Hematopoietic multipotent progenitor cell treated with erythropoietin and hydrocortisone succinate and interleukin-3 and kit ligand, for 15 days (in vitro differentiated cells): ENCODE results near the gene ANK3.

Experiments used
- DNase-seq: peaks from one replicate; pipeline ENCODE4 v3.0.0-alpha.2; 2015; ENCODE audit warnings: low spot score

ANK3 gene

GRCh38 chr10:60341969-60342368 lies 47.7 kb downstream of the ANK3 start:
- DNase-seq: no peak

GRCh38 chr10:60340973-60341372 lies 48.7 kb downstream of the ANK3 start:
- no peak for DNase-seq

- DNase-seq: no peak
Observed at GRCh38 chr10:60339757-60340156, 49.9 kb downstream of the ANK3 start.

GRCh38 chr10:60338786-60339185 lies 50.9 kb downstream of the ANK3 start:
- no peak for DNase-seq

DNA sequence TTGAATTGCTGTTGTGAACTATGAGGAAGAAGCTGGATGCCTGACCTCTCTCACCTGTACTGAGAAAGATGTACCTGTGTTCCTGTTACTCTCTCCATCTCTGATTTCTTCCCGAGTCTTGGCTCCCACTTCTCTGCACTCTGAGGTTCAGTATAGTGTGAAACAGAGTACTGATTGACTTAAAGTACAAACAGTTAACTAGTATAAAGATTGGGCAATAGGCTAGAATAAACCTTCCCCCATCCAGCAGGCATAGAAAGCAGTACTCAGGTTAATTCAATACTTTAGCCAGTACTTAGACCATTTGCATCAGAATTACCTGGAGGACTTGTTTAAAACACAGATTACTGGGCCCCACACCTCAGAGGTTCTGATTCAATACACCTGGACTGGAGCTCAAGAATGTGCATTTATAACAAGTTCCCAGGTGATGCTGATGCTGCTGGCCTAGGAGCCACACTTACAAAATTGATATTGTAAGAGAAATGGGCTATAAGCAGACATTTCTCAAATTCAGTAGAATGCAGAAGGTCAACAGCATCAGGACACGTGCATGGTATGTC lies 51.6 kb downstream of the ANK3 start:
- DNase-seq: no peak

DNA sequence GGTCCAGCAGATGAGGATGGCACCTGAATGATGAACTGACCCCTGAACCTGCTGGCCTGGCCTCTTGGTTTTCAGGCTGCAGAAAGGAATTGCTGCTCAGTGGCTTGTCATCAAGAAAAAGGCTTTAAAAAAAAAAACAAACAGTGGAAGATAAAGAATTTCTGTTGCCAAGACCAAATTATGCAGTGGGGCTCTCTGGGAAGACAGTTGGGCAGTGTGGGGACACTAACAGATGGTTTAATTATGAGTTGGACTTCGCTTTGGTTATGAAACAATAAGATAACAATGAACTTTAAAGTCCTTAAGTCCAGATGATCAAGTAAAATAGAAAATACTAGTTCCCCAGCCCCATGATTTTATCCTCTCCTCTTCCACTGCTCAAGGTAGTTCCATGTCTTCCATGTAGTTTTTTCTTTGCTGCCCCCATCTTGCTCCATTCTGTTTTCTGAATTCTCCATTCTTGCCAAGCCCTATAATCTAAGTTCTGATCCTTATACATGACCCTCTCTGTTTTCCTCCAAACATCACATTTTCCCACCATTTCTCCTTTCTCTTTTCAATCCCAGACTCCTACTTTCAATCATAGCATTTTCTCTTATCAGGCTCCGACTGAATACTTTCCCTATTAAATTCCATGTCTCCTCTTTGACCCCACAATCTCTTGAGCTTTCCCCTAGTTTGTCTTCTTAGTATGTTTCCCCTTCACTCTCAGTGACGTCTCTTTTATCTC lies 52.6 kb downstream of the ANK3 start:
- no peak for DNase-seq

GRCh38 chr10:60335708-60336107 lies 54.0 kb downstream of the ANK3 start:
- DNase-seq: no peak

DNA sequence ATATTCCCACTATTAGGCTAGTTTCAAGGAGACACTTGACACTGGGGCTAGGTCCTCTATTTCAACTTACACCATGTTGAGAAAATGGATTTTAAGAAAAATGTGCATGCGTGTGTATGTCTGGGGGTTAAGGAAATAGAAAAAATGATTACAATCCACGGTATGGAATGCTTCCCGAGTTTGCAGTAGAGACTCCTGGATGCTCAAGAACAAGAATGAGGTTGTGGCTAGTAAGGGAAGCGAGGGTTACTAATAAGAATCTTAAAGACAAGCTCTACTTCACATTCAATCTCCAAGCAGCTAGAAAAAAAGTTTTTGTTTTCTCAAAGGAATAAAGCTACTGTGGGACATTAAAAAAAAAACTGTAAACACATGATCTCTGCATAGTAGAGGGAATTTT lies 54.7 kb downstream of the ANK3 start:
- DNase-seq: no peak

DNA sequence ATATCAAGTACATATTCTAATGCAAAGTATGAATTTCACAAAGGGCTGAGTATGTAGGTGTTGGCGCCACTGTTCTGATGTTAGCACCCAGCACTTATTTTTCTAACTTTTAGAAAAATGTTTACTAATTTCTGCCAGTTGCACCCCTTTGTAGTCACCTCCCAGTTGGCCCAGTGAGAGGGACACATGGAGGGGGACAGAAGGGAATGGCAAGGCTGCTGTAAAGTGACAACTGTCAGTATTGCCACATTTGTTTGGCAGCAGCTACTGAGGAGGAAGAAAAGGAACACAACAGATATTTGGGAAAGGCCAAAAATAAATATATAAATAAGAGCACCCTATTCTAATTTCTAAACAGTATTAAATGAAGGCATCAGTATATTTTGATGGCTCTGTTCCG lies 57.3 kb downstream of the ANK3 start:
- DNase-seq: no peak

DNA sequence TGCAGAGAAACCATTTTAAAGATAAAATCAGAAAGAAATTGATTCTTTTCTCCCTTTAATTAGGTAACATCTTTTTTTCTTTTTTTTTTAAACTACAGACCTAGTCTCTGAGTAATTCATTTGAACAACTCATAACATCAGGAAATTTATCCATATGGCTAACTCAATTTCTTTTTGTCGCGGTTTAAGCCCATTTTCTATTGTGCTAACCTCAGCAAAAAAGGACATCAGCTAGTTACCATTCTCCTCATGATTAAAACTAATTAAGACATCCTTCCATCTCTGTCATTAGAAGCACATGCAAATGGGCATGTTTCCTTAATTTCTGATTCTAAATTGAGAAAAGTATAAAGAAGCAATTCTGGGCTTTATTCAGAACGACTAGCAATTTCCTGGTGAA lies 57.8 kb downstream of the ANK3 start:
- no peak for DNase-seq

DNA sequence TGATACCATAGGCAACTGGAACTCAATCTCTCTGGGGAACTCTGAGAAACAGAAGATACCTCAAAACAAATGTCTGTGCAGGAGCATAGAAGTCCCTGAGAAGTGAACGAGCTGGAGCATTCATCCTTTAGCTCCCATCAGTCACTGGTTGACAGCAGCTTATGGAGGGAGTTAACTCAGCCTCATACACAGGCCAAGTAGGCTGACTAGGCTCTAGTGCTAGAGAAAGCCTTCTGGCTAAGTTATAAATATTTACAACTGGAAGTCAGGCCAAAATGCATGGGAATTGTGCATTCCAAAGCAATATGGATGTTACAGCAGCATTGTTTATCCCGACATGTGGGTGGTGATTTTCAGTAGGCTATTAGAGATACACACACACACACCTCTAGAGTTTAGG lies 66.5 kb downstream of the ANK3 start:
- no peak for DNase-seq

- no peak for DNase-seq
Observed at GRCh38 chr10:60320666-60321065, 69.0 kb downstream of the ANK3 start.

- no peak for DNase-seq
Observed at GRCh38 chr10:60316029-60316428, 73.6 kb downstream of the ANK3 start.

DNA sequence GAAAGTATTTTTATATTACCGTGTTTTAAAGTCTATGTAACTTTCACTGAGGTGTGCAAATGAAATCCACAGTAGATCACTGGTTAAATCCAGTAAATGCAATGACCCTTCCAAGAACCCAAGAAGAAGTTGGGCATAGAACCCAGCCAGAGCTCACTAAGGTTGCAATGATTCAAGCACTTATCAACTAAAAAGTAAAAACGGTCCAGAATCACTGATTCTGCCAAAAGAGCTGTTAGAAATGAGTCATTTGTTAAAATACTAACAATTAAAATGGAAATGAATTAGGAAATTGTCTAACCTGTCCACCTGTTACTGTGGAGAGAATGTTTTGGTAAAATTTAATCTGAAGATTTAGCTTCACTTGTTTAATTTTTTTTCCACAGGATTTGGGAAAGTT lies 74.4 kb downstream of the ANK3 start:
- DNase-seq: no peak

DNA sequence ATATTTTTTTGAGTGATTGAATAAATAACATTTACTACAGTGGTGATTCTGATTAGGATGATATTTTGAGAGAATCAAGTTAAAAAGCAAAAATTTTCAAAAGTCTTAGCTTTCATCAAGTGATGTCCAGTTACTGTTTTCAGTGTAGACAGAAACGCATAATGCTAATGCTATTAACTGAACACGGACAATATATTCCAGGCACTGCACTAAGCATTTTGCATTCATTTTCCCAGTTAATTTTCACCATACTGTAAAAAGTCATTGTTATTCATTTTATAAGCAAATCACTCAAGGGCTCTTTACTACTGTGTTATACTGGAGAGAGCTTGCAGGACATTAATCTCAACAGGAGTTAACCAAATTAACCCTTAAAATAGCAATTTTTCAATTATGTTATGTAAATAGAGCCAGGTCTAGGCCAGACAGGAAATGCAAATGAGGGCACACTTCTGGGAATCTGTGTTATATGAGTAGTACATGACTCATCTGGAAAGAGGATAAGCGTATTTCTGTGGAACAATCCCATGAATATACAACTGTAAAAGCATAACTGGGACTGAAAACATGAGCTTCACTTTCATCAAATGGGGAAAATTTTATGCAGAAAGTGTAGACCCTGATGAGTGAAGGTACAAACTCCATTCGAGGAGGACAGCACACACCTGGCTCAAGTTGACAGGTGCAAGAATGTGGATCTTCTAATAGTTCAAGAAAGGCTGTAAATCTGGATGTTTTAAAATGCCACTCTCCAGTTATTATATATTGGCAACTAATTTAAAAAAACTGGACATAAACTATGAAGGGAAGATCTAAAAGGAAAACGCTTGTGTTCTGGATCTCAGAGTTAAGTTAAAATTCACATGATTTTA lies 75.4 kb downstream of the ANK3 start:
- no peak for DNase-seq

DNA sequence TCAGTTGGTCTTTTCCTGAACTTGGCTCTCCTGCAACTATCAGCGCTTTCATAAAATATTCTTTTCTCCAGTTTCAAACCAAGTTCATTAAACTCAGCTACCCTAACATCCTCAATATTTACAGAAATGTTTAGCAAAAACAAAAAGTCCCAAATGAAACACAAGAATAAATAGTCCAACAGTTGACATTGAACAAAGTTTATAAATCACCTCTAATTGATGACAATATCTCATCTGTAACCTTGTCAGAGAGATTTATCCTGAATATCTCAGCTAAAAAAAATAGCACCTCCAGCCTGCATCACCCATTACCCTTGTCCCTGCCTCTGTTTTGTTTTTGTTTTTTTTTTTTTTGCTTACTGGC lies 76.1 kb downstream of the ANK3 start:
- no peak for DNase-seq

DNA sequence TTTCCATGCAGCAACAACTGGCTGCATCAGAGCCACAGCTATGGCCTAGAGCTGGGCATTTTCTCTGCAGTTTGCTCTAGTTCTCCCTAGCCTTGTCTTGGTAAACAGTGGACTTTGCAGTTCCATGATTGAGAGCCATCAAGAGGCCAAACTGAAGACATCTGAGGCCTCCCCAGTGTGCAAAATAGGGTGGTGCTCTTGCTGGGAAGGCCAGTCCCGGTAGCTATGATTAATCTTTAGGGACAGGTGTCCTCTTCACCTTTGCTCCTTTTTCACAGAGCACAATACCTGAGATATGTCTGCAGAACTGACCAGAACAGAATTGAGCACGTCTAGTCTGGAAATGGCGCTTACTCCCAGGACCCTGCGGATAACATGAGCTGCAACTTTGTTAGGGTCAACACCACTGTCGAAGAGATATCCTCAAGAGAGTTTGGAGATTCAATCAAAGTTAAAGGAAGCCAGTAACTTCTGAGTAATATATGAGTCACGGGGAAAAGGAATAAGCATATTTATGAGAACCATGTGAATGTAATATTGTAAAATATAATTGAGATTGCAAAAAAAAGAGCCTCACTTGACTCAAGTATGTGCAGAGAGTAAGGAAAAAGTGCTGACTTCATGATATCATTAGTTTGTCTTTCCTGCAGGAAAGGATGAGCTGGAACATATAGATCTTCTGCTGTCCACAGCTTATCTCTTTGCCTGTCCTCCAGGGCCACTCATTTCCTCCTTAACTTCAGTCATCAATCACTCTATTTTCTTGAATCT lies 76.7 kb downstream of the ANK3 start:
- no peak for DNase-seq

DNA sequence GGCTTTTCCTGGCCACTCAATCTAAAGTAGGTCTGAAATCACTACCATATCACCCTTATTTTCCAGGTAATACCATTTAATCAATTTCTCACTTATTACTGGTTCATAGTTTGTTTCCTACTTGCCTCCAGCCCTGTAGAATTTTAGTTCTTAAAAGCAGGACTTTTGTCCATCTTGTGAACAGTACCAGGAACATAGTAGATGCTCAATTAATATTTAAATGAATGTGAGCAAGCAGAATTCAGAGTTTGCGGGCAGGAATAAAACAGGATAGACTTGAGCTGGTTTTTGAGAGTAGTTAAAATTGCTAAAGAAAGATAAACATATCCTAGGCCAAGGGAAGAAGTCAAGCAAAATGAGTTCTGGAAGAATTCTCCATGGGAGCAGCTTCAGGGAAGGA lies 77.9 kb downstream of the ANK3 start:
- no peak for DNase-seq

DNA sequence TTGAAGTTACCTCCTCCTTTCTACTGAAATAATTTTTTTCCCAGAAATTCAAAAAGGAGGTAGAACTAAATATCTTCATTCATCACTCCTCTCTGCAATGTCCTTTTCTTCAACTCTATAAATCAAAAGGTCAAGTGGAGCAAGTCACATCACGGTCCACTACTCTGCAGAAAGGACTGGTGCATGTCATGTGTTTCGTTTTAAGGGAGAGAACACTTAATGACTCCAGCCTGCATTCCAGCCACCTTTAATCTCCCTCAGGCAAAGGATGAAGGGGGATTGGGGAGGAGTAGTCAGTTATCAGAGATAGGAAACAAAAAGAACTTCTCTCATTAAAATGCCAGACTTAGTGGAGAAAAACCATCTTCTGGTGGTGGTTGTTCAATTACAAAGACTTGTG lies 78.9 kb downstream of the ANK3 start:
- DNase-seq: no peak

DNA sequence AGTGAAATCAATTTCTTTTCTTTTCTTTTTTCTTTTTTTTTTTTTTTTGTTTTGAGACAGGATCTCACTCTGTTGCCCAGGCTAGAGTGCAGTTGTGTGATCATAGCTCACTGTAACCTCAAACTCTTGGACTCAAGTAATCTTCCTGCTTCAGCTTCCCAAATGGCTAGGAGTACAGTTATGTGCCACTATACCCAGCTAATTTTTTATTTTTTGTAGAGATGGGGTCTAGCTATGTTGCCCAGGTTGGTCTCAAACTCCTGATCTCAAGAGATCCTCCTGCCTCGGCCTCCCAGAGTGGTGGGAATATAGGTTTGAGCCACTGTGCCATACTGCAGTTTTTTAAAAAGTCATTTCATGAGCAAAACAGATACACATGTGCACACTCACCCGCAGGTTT lies 79.8 kb downstream of the ANK3 start:
- no peak for DNase-seq

- no peak for DNase-seq
Observed at GRCh38 chr10:60309371-60309770, 80.3 kb downstream of the ANK3 start.

DNA sequence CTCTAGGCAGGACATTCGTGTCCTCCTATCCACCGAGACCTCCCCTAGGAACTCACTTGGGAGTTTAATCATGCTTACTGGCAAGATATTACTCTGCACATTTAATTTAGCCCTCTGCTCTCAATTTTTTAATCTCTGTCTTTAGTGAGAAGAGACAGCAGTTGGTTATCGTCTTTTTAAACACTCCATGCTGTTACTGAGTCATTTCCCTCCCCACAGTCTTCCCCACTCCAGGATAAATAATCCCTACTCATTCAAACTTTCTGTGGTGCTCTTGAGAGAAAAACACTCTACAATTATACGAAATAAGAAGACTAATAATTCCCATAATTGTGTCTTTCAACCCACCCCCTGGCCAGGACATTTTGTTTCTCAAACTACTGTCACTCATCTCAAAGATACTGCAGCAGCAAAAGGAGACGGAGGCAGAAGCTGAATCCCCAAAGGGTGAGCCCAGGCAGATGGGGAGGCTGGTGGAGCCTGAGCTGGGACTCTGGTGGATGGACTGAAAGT lies 84.2 kb downstream of the ANK3 start:
- no peak for DNase-seq
